HG03521 (cell line): ENCODE data around the gene CENPP.

Experiments
- ATAC-seq: cut with Tn5 transposase; IDR thresholded peaks from one replicate; pipeline ENCODE4 v1.9.1; 2021; ENCODE audit warnings: mild to moderate bottlenecking, moderate library complexity; ENCODE audit not compliant: unreplicated experiment

The CENPP gene

DNA sequence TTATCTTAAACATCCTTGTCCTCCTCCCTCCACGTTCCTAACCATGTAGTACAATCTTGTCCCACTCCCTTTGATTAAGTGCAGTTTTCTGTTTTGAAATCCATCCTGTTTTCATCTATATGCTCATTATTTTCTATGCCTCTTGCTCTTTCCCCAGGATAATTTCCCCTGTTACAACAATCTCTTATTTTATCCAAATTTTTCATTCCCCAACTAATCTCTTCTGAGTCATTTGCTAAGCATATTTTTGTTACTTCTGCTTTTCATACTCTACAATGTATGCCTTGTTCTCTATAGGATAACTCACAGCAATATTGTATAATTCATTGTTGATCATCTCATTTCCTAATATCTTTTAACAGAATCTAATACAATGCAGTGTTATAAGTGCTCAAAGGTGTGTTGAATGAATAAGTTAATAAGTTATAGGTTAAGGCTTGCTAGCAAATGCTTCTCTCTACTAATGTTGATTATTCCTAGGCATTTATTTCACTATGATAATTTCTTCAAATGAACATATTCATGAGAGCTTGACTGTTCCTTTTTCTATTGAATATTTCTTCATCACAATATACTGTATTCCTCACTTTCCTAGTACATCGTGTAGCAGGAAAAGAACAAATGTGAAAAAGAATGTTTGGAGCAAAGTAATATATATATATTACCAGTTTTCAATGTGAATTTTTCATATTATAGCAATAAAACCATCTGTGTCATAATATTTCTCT is 97.0 kb downstream of the CENPP start:
- no peak for ATAC-seq

DNA sequence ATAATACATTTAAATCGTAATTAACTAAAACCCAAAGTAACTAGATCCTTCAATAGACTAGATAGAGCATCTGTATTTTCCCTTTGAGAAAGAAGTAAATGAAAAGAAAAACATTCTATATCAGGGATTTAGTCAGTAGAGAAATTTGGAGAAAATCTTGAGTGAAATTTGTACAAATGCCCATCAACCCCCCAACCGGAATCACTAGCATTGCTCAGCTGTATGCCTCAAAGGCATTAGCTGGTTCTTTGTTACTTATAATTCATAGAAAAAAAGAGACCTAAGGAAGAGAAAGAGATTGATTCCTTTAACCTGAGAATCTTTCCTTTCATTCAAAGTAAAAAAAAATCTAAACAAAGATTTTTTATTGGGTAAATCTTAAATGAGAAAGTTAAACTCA is 97.9 kb downstream of the CENPP start:
- no peak for ATAC-seq

DNA sequence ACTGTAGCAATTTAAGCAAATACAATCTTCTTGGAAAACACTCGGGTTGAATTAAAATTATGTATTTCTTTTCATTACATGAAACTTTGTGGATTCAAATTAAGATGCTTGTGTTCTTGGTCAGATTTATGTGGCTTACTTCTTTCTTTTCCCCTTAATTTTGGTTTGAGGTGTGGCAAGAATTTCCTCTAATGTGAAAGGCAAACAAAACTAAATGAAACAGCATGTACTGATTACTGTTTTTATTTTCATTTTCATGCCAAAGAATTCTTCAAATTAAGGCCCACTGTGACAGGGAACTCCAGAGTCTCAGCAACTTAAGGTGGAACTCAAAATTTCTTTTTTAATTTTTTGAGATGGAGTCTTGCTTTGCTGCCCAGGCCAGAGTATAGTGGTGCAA is 98.6 kb downstream of the CENPP start, which contains the start of gene OMD:
Gene OMD (minus strand): TSS at position 132 of the 400 bp plus-strand sequence. CDS start 6,913 bp downstream, outside the sequence.
- ATAC-seq = no peak

DNA sequence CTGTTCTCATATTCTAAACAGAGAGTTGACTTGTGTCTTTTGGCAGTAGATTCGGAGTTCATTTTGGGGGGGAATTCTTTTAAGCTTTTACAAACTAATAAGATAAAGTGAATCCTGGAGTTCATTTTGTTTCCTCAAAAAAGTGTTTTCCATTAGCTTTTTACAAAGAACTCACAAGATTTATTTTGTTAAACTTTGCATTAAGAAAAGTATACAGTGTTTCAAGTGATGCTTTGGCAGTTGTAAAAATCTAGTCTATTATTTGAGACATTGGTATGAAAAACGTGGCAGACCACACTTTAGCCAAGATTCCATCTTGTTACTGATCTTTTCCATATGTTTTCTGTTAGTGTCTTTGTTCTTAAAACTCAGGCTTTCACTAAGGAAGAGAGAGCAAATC is 99.7 kb downstream of the CENPP start:
- no peak for ATAC-seq

DNA sequence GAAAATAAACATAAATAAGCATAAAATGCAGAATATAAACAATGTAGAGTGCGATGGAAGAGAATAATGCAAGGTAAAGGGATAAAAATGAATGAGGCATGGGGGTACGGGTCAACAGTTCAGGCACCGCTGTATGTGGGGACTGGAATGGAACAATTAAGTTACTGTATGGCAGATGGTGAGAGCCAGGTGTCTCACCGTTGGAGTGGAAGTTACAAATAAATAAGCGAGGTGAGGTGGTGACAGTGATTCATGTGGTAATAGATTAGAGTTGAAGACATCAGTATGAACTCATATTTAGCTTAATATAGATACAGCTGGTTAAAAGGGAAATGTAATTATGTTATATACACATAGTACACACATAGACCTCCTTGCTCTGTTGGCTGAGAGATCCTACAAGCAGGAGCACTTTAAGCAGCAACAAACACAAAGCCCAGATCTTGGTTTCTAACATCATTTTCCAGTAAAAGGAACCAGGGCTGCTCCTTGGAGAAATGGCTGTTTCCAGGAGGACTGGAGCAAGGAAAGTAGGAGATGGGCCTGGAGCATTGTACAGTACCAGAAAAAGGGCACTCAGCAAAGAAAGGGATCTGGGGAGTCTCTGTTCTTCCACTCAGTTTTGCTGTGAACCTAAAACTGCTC is 100.9 kb downstream of the CENPP start:
- no peak for ATAC-seq

DNA sequence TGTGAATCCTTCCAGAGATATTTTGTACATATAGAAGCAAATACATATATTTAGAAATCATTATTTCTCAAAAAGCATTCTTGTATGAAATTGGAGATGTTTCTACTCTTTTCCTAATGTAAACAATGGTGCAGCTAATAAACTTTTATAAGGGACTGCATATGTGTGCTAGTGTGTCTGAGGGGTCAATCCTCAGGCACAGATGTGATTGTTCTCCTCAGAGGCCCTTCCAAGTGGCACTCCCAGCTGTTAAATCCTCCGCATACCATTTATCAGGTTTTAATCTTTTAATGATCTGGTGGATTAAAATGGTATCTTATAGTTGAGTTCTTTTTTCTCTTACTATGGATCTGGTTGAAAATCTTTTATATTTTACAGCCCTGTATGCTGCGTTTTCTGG is 104.1 kb downstream of the CENPP start:
- no peak for ATAC-seq

DNA sequence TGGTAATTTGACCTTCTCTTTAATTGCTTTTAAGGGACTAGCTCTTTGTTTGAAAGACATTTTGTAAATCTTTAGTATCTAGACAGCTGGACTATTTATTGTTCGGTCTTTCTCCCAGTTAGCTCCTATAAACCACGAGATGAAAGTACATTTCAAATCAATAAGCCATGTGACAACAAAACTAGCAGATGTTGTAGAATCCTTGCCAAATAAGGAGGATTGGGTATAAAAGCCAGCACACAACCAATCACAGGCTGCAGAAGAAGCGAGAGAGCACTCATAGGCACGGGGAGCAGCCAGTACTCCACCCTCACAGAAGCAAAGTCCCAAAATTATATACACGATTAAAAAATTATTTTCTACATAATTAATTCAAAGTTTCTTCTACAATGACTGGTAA is 106.6 kb downstream of the CENPP start:
- no peak for ATAC-seq

DNA sequence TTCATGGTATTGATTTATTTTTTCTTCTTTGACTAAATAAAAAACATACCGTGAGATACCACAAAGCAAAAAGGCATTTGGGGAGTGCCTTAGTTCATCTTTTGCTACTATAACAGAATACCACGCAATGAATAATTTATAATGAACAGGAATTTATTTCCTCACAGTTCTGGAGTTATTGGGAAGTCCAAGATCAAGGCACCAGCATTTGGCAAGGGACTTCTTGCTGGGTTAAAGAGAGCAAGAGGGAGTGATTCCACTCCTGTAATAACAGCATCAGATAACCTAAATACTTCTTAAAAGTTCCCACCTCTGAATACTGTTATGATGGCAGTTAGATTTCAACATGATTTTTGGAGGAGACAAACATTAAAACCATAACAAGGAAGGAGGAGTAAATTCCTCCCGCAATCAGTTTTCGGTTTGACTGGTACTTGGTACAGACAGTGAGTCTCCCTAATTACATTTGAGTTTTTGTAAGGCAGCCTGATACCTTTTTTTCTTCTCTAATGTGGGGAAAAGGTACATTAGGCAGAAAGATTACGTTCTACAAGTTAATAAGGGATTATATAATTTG is 107.3 kb downstream of the CENPP start:
- ATAC-seq = no peak

DNA sequence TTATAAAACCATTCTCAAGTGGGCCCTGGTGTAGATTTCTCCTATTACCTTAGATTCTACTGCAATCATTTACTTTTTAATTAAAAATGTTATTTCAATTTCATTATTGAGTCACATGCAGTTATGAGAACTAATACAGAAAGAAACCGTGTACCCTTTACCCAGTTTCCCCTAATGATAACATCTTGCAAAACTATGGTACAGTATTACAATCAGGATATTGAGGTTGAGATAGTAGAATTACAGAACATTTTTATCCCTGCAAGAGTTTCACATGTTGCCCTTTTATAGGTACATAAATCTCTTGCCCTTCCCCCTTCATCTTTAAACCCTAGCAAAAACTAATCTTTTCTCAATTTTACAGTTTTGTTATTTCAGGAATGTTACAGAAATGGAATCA is 109.5 kb downstream of the CENPP start:
- ATAC-seq = no peak

DNA sequence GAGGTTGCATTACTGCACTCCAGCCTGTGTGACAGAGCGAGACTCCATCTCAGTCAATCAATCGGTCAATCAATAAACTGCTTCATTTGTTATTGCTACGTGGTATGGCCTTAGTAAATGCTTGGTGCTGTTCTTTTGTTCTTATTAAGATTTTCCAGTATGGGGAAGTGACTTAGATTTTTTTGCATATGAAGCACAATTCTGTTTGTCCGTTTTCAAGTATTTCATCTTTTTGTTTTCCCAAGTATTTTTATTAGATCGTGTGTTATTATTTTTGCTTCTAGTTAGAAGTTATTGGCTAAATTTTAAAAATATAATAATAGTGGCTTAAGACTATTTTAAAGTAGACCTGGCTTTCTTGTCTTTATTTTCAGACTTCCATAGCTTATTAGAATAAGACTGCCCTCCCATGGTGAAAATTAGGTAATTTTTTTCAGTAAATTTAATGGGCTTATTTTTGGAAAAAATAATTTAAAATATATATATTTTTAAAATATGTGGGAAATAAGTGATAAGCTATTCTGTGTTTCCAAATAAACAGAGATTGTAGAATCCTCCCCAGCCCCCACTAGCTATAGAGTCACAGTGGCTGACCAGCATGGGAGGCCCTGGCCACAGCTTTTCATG is 113.3 kb downstream of the CENPP start:
- no peak for ATAC-seq

DNA sequence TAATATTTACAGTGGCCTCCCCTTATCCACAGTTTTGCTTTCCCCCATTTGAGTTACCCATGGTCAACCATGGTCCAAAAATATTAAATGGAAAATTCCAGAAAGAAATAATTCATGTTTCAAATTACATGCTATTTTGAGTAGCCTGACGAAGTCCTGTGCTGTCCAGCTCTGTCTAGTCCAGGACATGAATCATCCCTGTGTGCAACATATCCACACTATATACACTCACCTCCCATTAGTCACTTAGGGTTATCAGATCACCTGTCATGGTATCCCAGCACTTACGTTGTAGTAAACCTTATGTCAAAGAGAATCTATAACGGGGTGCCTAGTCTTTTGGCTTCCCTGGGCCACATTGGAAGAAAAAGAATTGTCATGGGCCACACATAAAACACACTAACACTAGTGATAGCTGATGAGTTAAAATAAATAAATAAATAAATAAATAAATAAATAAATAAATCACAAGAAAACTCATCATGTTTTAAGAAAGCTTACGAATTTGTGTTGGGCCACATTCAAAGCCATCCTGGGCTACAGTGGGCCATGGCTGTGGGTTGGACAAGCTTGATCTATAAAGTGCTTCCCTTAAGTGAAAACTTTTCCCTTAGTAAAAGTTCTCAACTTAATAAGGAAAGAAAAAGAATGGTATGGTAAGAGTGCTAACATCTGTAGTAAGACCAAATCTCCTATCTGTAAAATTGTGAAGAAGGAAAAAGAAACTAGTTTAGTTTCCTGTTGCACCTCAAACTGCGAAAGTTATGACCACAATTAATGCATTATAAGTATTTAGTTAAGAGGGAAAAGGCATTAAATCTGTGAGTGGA is 114.4 kb downstream of the CENPP start:
- ATAC-seq = no peak

DNA sequence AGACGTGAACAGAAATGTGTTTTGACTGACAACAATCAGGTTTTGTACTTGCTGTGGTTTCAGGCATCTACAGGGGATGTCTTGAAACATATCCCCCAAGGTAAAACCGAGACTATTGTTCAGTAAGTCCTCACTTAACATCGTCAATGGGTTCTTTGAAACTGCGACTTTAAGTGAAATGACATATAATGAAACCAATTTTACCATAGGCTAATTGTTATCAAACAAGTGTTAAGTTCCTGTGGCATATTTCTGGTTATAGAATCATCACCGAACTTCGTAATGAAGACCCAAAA is 114.9 kb downstream of the CENPP start:
- no peak for ATAC-seq

DNA sequence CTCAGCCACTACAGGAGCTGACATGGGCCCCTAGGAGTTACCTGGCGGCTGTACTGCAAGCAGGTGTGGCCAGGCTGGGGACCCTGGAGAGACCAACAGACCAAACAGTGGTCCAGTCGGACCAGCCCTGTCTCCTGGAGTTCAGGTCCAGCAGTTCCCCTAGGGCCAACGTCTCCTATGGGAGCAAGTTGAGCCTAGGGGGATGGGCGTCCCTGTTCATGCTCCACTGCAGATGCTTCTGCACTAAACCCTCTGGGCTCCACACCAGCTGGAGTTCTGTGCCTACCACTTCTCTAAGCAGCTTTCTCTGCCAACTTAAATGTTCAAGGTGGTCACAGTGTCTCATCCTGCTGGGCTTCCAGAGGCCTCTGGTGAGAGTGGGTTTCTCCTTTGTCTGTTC is 119.1 kb downstream of the CENPP start:
- ATAC-seq = no peak

DNA sequence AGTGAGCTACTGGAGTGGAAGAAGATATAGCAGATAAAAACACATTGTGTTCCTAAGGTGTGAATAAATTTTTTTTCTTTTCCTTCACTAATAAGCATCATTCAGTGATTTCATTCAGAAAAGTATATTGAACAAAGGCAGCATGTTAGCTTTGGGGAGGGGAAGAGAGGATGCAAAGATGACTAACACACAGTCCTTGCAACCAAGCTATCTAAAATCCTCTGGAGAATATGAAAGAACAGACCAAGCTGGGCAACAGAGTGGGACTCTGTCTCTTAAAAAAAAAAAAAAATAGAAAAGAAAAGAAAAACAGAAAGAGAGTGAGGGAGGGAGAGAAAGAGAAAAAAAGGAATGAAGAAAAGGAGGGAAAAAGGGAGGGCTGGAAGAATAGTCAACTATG is 120.8 kb downstream of the CENPP start:
- ATAC-seq = no peak

DNA sequence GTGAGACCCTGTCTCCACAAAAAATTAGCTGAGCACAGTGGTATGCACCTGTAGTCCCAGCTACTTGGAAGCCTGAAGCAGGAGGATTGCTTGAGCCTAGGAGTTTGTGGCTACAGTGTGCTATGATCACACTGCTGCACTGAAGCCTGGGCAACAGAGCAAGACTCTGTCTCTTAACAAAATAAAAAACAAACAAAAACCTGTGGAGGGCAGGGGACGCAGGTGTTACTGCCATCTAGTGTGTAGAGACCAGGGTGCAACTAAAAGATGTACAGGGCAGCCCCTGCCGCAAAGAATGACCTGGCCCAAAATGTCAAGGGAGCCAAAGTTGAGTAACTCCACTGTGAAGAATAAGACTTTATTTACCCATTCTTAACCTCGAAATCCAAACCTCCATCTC is 129.5 kb downstream of the CENPP start:
- ATAC-seq = no peak

DNA sequence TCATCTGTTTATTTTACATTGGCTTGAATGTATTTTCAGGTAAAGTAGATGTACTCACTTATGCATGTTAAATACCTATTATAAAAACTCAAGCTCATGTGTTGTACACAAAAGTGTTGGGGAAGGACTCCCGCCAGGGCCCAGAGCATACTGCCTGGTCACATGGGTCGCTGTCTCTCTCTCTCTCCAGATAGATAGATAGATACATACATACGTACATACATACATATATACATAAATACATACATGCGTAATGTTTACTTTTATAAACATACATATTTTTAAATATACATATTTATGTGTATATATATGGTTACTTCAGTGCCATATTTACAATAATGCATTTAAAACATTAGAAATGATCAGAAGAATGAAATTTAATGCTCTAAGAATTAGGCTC is 131.8 kb downstream of the CENPP start:
- ATAC-seq = no peak

DNA sequence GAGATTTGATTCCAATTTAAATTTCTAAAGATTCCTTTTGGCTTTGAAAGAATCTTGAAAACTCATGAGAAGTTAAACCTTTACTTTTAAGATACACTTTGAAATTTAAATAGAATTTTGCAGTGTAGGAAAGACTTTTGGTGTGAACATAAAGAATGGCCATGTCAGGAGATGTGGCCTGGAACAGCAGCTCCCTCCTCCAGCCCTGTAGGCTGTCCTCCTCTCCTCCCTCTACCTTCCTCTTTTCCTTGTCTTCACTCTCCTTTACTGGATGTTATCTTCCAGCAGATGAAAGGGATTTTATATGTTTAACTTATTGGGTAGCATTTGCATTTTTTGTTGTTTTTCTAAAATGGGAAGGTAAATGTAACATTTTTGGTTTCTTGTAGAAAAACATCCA is 137.6 kb downstream of the CENPP start:
- ATAC-seq = no peak

DNA sequence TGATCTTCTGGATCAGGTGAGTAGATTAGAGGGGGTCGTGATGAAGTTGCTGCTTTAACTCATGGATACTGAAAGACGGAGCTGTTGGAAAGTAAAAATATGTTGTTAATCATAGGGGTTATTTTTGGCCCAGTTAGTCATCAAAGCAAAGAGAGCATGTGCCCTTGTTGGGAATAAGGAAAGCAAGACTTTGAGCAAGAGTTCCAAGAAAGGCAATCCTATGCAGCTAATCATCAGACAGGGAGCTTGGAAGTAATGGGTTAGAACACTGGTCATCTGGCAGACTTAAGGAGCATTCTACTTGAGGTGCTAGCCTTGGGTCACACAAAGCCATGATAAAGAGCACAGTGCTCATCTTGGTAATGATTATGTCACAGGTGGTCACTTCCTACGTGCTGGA is 138.2 kb downstream of the CENPP start:
- ATAC-seq = no peak

DNA sequence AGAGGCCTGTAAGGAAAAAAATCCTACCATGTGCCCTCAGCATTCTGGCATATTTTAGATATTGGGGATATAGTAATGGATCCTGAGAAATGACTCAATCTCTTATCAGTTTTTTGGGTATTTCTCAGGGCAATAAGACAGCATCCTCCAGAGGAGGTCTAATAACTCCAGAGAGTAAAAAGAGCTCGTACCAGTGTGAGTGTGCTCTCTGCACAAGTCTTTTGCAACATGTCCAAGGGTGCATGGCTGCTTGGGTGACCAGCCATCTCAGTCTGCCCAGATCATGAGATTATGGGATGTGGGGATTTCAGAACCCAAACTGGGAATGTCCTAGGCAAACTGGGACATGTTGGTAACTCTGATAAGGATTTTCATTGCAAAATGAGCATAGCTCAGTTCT is 141.3 kb downstream of the CENPP start:
- no peak for ATAC-seq

DNA sequence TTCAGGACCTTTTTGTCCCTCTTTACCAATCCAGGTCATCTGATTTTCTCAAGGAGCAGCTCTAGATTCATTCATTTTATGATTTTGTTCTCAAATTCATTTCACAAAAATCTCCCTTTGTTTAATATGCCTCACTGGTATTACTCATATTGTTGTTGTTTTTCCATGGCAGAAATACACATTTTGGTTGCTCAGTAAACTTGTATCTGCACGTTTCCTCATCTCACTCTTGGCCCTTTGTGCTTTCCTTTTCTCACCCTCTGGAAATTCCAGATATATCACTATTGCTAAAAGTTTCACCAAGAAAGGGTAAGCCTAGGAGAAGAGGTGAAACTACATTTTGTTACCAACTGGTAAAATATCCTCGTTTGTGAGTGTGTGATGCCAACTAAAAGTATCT is 141.8 kb downstream of the CENPP start:
- ATAC-seq = no peak

DNA sequence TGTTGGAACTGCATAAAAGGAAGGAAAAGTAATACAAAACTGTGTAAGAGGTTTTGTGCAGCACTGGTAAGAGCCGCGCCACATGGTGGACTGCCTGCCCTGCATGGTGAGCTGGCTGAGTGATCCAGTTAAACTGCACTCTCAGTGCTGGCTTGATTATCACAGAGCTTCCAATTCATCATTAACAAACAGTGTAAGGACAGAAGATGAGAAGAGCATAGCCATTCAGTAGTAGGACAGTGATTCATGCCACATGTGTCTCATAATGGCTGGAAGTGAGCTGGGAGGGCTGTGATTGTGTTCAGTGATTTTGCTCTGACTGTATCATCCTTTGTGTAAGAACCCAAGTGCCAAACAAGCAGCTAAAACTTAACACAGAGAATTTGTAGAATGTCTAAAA is 142.5 kb downstream of the CENPP start:
- ATAC-seq = no peak
